ENCODE results near the gene CDK6. TPM values are rescaled to one million over a fixed set of nuclear protein-coding genes. Genes with fewer than 3 reads are reported as not detected.
A peak's percentile ranks its signal among the peaks of the same experiment; 100 is the strongest.

The CDK6 gene
- total RNA-seq, 1 experiment from 2014 or later, result 175 TPM

- BruUV-seq (replicated peaks), result no TSS peak
- Histone ChIP-seq H3K9me3 (no peaks in the 10 kb centered on the region; the same call in 1 of the 2 replicates), H3K4me3 (ENCODE audit: low read depth, low read length) (no peak overlapping the region), H3K36me3 (ENCODE audit: control insufficient read depth, insufficient read depth, low read length) (no peaks in the 10 kb centered on the region; the same call in none of the 2 replicates), H3K27me3 (replicated peaks; ENCODE audit: control insufficient read depth, insufficient read depth, low read length) (no peaks in the 10 kb centered on the region), H3K4me1 (peaks cover 22% of the 10 kb centered on the region)
- CTCF ChIA-PET, result no interaction called here
- Mint-ChIP-seq H3K4me3 (ENCODE audit: unreplicated experiment) (no peak overlapping the region), H3K9me3 (ENCODE audit: unreplicated experiment) (peaks cover 10% of the 10 kb centered on the region), H3K4me1 (ENCODE audit: low read depth, unreplicated experiment) (peaks cover 7% of the 10 kb centered on the region), H3K36me3 (ENCODE audit: insufficient read depth, unreplicated experiment) (peaks cover 60% of the 10 kb centered on the region), H3K27ac (ENCODE audit: unreplicated experiment) (no peak overlapping the region), H3K27me3 (ENCODE audit: insufficient read depth, unreplicated experiment) (no peaks in the 10 kb centered on the region)
- POLR2A ChIA-PET, result no interaction called here
- no peak for TF ChIP-seq CTCF (IDR thresholded peaks at IDR 0.05; ENCODE audit: insufficient read depth in 1 of 2, low read depth in 1 of 2, low read length in 1 of 2, severe bottlenecking in 1 of 2, unreplicated experiment in 1 of 2)
- intact Hi-C loops (cut with micrococcal nuclease; ENCODE audit: unreplicated experiment), result no loop called here
- DNase-seq, result no peak
These were observed 205.1 kb downstream of the CDK6 start for GRCh38 chr7:92631067-92631849.

- peak overlapping the region; percentile 30 for H3K27ac Mint-ChIP-seq (ENCODE audit: unreplicated experiment)
These were observed 206.6 kb downstream of the CDK6 start for GRCh38 chr7:92629779-92630178.

GRCh38 chr7:92627956-92628355, 208.4 kb downstream of the CDK6 start:
- CTCF ChIA-PET, result no interaction called here
- no peak overlapping the region for H3K27ac Mint-ChIP-seq (ENCODE audit: unreplicated experiment)
- POLR2A ChIA-PET, result no interaction called here

More at GRCh38 chr7:92629779-92630178, 206.6 kb downstream of the CDK6 start:
- Histone ChIP-seq H3K27me3 (replicated peaks; ENCODE audit: control insufficient read depth, insufficient read depth, low read length) (no peaks in the 10 kb centered on the region), H3K4me3 (ENCODE audit: low read depth, low read length) (no peak overlapping the region), H3K36me3 (ENCODE audit: control insufficient read depth, insufficient read depth, low read length) (no peaks in the 10 kb centered on the region; the same call in 1 of the 2 replicates), H3K9me3 (no peaks in the 10 kb centered on the region; the same call in 1 of the 2 replicates), H3K4me1 (peaks cover 13% of the 10 kb centered on the region)
- Mint-ChIP-seq H3K4me1 (ENCODE audit: low read depth, unreplicated experiment) (peaks cover 7% of the 10 kb centered on the region), H3K4me3 (ENCODE audit: unreplicated experiment) (no peak overlapping the region), H3K9me3 (ENCODE audit: unreplicated experiment) (peaks cover 10% of the 10 kb centered on the region), H3K27me3 (ENCODE audit: insufficient read depth, unreplicated experiment) (no peaks in the 10 kb centered on the region), H3K36me3 (ENCODE audit: insufficient read depth, unreplicated experiment) (peaks cover 69% of the 10 kb centered on the region)
- POLR2A ChIA-PET, result no interaction called here
- TF ChIP-seq CTCF (IDR thresholded peaks at IDR 0.05; ENCODE audit: insufficient read depth in 1 of 2, low read depth in 1 of 2, low read length in 1 of 2, severe bottlenecking in 1 of 2, unreplicated experiment in 1 of 2), result no peak
- CTCF ChIA-PET, result no interaction called here
- no peak for DNase-seq
- BruUV-seq (replicated peaks), result no TSS peak
- intact Hi-C loops (cut with micrococcal nuclease; ENCODE audit: unreplicated experiment), result no loop called here

More at GRCh38 chr7:92627956-92628355, 208.4 kb downstream of the CDK6 start:
- intact Hi-C loops (cut with micrococcal nuclease; ENCODE audit: unreplicated experiment), result no loop called here
- 0 out of 2 replicates have a peak, but pooled peaks cover under 1% of the 10 kb centered on the region for H3K4me1 ChIP-seq
- Mint-ChIP-seq H3K4me1 (ENCODE audit: low read depth, unreplicated experiment) (no peaks in the 10 kb centered on the region), H3K4me3 (ENCODE audit: unreplicated experiment) (no peak overlapping the region), H3K36me3 (ENCODE audit: insufficient read depth, unreplicated experiment) (peaks cover 61% of the 10 kb centered on the region), H3K27me3 (ENCODE audit: insufficient read depth, unreplicated experiment) (no peaks in the 10 kb centered on the region), H3K9me3 (ENCODE audit: unreplicated experiment) (peaks cover 10% of the 10 kb centered on the region)
- no peaks in the 10 kb centered on the region; the same call in 1 of the 2 replicates for H3K9me3 ChIP-seq
- no peak for DNase-seq
- no peaks in the 10 kb centered on the region; the same call in 1 of the 2 replicates for H3K36me3 ChIP-seq (ENCODE audit: control insufficient read depth, insufficient read depth, low read length)
- BruUV-seq (replicated peaks), result no TSS peak
- TF ChIP-seq CTCF (IDR thresholded peaks at IDR 0.05; ENCODE audit: insufficient read depth in 1 of 2, low read depth in 1 of 2, low read length in 1 of 2, severe bottlenecking in 1 of 2, unreplicated experiment in 1 of 2), result no peak
- H3K27me3 ChIP-seq (replicated peaks; ENCODE audit: control insufficient read depth, insufficient read depth, low read length), result no peaks in the 10 kb centered on the region
- H3K4me3 ChIP-seq (ENCODE audit: low read depth, low read length), result no peak overlapping the region
